Endometrial microvascular endothelial cells (primary cell): ENCODE measurements around the gene CCL23. TPM values are rescaled to one million over a fixed set of nuclear protein-coding genes. Genes with fewer than 3 reads are reported as not detected.
"Not testable (repeated sequence)": the region's sequence is repeated elsewhere in the genome, so short reads cannot be mapped to it uniquely, and the experiment has no call there.

Experiments
- in situ Hi-C: cut with HindIII; loops from 2 replicates; pipeline ENCODE4 v1.10.0; 2017; ENCODE audit warnings: low sequenced_read_pairs, low pct_unique_long_range_greater_than_20kb; ENCODE audit errors: inconsistent ontology term
- total RNA-seq: library from RNA; depleted of rRNA; stranded (reverse); fragments of >200 nt; gene quantifications from one replicate; pipeline ENCODE4 v1.2.3, GENCODE V29; 2015; ENCODE audit errors: inconsistent ontology term

CCL23 gene
- total RNA-seq, 1 donor from 2014 or later: not detected

DNA sequence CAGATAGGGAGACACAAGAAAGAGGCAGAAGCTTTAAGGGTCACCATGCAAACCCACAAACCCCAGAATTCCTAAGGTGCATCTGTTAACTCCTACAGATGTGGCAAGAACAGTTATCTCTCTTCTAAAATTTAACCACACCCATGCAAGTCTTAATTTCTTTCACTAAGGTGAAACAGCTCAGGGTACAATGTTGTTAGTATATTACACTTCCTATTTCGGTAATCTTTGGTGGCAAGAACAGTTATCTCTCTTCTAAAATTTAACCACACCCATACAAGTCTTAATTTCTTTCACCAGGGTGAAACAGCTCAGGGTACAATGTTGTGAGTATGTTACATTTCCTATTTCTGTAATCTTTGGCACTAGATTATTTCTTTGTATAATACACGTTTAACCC lies 6.6 kb downstream of the CCL23 start:
- in situ Hi-C loops: no loop called here

DNA sequence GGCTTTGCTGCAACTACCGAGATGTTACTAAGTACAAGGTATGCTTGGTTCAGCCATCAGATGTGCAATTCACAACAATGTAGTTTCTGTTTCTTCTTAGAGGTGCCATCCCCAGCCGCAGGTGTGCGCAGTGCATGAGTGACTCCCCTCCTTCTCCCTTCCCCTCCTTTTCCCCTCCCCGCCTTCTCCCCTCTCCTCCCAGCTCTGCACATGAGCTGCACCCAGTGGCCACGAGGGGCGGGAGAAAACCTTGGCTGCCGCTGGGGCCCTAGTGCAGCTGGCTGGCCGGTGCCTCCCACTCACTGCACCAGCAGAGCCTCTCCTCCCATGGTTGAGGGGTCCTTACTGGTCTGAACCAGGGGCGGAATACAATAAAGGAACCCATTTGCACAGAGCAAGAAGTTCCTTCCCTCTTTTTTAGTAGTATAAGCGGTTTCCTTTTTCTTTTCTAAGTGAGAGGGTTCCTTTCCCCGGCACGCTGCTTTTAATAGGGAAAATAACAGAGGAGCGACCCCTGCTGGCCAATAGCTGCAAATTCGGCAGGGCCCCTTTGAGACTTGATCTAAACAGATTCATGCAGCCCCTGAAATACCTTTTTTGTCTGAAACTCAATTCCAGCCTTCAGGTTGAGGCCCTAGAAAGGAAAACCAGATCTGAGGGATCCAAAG lies 8.6 kb downstream of the CCL23 start:
- in situ Hi-C loops: no loop called here

- in situ Hi-C loops: no loop called here
Measured at GRCh38 chr17:36004594-36005108, 13.1 kb downstream of the CCL23 start.

- in situ Hi-C loops: no loop called here
Measured at GRCh38 chr17:36002631-36003030, 15.1 kb downstream of the CCL23 start.

DNA sequence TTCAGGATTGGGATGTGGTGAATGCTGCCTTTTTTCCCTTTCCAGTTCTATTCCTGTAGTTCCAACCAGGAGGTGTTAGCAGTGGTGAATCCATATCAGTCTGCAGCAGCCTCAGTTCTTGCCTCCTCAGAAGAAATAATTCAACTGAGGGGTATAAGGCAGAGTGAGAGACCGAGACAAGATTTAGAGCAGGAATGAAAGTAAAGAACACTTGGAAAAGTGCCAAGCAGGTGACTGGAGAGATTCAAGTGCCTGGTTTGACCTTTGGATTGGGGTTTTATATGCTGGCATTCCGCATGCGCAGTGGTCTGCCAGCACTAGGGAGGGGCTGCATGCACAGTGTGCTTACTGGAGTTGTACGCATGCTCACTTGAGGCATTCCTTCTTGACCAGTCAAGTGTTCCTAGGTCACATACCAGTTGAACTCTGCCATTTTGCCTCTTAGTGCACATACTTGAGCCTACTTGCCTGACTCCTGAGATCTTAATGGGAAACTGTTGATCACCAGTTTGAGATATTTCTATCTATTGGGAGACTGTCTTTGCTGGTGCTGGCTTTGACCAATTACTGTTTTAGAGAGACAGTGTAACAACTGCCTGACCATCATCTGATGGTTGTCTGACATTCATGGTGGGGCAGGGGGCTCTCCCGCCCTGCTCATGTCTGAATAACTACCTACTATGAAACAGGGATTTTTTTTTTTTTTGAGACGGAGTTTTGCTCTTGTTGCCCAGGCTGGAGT lies 15.7 kb downstream of the CCL23 start:
- in situ Hi-C loops: no loop called here

GRCh38 chr17:36001110-36001771 lies 16.5 kb downstream of the CCL23 start, which contains the start of gene CCL15:
Gene CCL15 (minus strand): TSS chr17:36001553. CDS start chr17:36001492, 61 bp downstream.
- in situ Hi-C loops: no loop called here

DNA sequence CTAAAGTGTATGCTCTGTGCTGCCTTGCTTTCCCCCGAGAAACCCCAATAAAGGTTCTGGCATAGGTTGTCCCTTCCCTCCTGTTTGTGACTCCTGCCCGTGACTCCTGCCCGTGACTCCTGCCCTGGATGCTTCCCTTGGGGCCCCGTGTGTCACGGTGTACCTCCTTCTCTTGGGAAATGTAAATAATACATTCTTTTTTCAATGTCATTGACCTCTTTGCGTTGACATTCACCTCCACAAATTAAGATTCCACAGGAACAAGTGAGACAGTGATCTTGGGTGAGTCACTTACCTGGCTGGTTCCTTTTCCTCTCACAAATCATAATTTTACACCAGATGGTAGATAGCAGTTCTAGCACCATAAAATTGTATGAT lies 17.1 kb downstream of the CCL23 start:
- in situ Hi-C loops: no loop called here

DNA sequence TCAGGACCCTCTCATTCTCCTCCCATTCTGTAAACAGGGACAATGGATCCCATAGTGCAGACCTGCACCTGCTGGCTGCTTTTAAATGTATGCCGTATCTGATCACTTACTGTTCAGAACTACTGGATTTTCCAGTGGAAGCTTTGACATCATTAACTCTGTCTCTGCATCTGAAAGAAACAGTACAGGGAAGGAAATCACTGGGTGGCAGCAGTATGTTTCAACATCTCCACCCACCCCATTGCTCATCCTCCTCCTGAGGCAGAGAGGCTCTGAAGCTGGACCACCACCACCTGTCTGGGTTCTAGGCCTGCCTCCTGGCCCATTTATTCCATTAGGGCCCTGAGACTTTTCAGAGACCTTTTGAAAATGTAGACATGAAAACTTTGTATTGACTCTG lies 19.0 kb downstream of the CCL23 start:
- in situ Hi-C loops: no loop called here

DNA sequence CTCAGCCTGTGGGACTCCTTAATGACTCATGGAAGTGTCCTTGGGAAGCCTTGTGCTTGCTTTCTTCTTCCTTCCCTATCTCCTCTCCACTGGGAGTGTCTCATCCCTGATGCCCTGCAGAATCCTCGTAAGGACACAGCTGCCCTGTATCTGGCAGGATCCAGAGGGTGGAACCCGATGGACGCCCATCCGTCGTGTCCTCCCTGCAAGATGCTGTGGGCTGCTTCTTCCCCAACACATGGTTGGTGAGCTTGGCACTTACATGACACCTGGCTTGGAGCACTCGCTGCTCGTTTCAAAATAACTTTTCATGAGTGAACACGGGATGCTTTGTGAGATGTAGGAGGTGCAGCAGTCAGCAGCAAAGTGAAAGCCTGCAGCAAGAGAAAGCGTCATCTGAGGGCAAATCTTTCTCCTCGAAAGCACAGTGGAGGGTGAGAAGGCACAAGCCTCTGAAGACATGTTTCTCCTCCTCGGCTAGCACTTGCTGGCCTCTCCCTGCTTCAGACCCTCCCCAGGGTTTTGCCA lies 19.7 kb downstream of the CCL23 start:
- in situ Hi-C loops: no loop called here

- in situ Hi-C loops: not testable (repeated sequence)
Measured at GRCh38 chr17:35995346-35995745, 22.4 kb downstream of the CCL23 start.

GRCh38 chr17:35991075-35991474 lies 26.7 kb downstream of the CCL23 start:
- in situ Hi-C loops: no loop called here

GRCh38 chr17:35988164-35988563 lies 29.6 kb downstream of the CCL23 start:
- in situ Hi-C loops: no loop called here

DNA sequence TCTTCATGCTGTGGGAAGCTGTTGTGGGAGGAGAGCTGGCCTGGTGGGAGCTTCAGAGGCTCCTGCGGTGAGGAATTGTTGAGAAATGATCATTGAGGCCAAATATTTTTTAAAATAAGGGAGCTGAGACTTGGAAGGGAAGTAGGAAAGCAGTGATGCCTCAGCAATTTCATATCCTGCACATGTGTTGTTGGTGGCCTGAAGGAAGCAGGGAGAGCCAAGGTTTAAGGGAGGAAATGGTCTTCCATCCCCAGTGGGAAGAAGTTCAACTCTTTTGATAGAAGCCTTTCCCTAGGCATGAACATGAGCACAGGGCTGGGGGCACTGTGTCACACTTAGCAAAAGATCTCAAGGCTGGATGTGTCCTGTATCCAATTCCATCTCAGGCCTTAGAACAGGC lies 31.1 kb downstream of the CCL23 start, which contains the start of gene CCL14:
CCL14 (minus strand) TSS at position 87 of the 400 bp plus-strand sequence; CDS start at position 7, 80 bp downstream.
- in situ Hi-C loops: no loop called here

- in situ Hi-C loops: no loop called here
Measured at GRCh38 chr17:35984140-35984539, 33.6 kb downstream of the CCL23 start.

GRCh38 chr17:35982409-35983191 lies 35.2 kb downstream of the CCL23 start:
- in situ Hi-C loops: no loop called here

GRCh38 chr17:35981908-35982330 lies 35.9 kb downstream of the CCL23 start:
- in situ Hi-C loops: no loop called here

GRCh38 chr17:35981246-35981645 lies 36.5 kb downstream of the CCL23 start, which contains the start of gene CCL16:
Gene CCL16 (minus strand): TSS chr17:35981497. CDS start chr17:35981420, 77 bp downstream.
- in situ Hi-C loops: no loop called here

GRCh38 chr17:35978346-35978745 lies 39.4 kb downstream of the CCL23 start:
- in situ Hi-C loops: no loop called here
